ENCODE results near the gene SCFD2. TPM values are rescaled to one million over a fixed set of nuclear protein-coding genes. Genes with fewer than 3 reads are reported as not detected.

SCFD2 gene
- total and polyA plus RNA-seq, 2 donors (not counting 3 experiments of a cell fraction or from before 2014, with no cell fraction given), result 12.3 to 22.8 TPM

- CTCF ChIA-PET, result interaction anchor here (2.7 kb wide), 1 partner anchor 1214 kb away, joined by 15 read pairs; no protein-coding TSS in a partner anchor
These were observed 346.1 kb downstream of the SCFD2 start for GRCh38 chr4:53019485-53020382.

More at GRCh38 chr4:53019485-53020382, 346.1 kb downstream of the SCFD2 start:
- no peak overlapping the region for H3K27ac ChIP-seq (ENCODE audit: insufficient read depth, low read depth, low read length)
- H3K9ac ChIP-seq (replicated peaks; ENCODE audit: extremely low read depth, insufficient read depth, low read length), result no peak overlapping the region
- H3K27me3 ChIP-seq (ENCODE audit: control insufficient read depth in 2 of 2, insufficient read depth in 2 of 2, low read length in 2 of 2), result no peaks in the 10 kb centered on the region
- H3K4me2 ChIP-seq (ENCODE audit: insufficient read depth, low read length), result no peak overlapping the region
- POLR2A ChIA-PET, result no interaction called here
- no peaks in the 10 kb centered on the region for H3K79me2 ChIP-seq (ENCODE audit: control insufficient read depth, insufficient read depth, low read length)
- H3K9me3 ChIP-seq (replicated peaks; ENCODE audit: control insufficient read depth, insufficient read depth, low read length), result no peaks in the 10 kb centered on the region
- dilution Hi-C loops (cut with MboI; ENCODE audit: extremely low pct_ligation_motif_present, low sequenced_read_pairs), result no loop called here
- H3K9me1 ChIP-seq (replicated peaks; ENCODE audit: control insufficient read depth, extremely low read depth, insufficient read depth, low read length), result no peaks in the 10 kb centered on the region
- H3K4me3 ChIP-seq (replicated peaks in 1 of 3; ENCODE audit: insufficient read depth in 1 of 3, low read depth in 1 of 3, low read length in 3 of 3), result no peak overlapping the region
- H2AFZ ChIP-seq (ENCODE audit: low read depth, low read length), result no peak overlapping the region
- H4K20me1 ChIP-seq (replicated peaks; ENCODE audit: control insufficient read depth, extremely low read depth, insufficient read depth, low read length), result no peaks in the 10 kb centered on the region
- DNase-seq (ENCODE audit: low read depth, low spot score), result peak; percentile 45
- H3K4me1 ChIP-seq (ENCODE audit: control insufficient read depth, extremely low read depth, insufficient read depth, low read length), result peaks cover 6% of the 10 kb centered on the region
- no peak for FAIRE-seq
- BruUV-seq (replicated peaks), result no TSS peak
- TF ChIP-seq FOS (IDR thresholded peaks at IDR 0.05; ENCODE audit: borderline replicate concordance, insufficient read depth, low read length) (no peak), POLR2AphosphoS5 (IDR thresholded peaks at IDR 0.05; ENCODE audit: insufficient read depth, low read depth, low read length) (no peak), GATA2 (IDR thresholded peaks at IDR 0.05; ENCODE audit: insufficient read depth, insufficient read length, low read depth, low read length) (no peak), CTCF (IDR thresholded peaks at IDR 0.05; ENCODE audit: extremely low read depth in 1 of 2, insufficient read depth in 1 of 2, low read depth in 1 of 2, low read length in 2 of 2) (no peak), EZH2 (IDR thresholded peaks at IDR 0.05; ENCODE audit: borderline replicate concordance, low read depth, low read length, severe bottlenecking) (no peak), JUN (IDR thresholded peaks at IDR 0.05; ENCODE audit: borderline replicate concordance, insufficient read depth, insufficient read length, low read depth) (no peak), POLR2A (IDR thresholded peaks at IDR 0.05; ENCODE audit: low read depth, low read length) (no peak), MYC (IDR thresholded peaks at IDR 0.05; ENCODE audit: low read depth, low read length) (no peak), MAX (IDR thresholded peaks at IDR 0.05; ENCODE audit: insufficient read depth, insufficient read length) (no peak)
- intact Hi-C loops (cut with micrococcal nuclease), result loop anchor here (5.0 to 10.0 kb wide), 6 partner anchors 83 to 688 kb away; partner anchors contain the start of gene SCFD2
- no peaks in the 10 kb centered on the region for H3K36me3 ChIP-seq (ENCODE audit: control insufficient read depth in 2 of 2, extremely low read depth in 1 of 2, insufficient read depth in 2 of 2, low read length in 2 of 2)
